ENCODE results near the gene HPS6.
"Not testable (repeated sequence)": the region's sequence is repeated elsewhere in the genome, so short reads cannot be mapped to it uniquely, and the experiment has no call there.

DNA sequence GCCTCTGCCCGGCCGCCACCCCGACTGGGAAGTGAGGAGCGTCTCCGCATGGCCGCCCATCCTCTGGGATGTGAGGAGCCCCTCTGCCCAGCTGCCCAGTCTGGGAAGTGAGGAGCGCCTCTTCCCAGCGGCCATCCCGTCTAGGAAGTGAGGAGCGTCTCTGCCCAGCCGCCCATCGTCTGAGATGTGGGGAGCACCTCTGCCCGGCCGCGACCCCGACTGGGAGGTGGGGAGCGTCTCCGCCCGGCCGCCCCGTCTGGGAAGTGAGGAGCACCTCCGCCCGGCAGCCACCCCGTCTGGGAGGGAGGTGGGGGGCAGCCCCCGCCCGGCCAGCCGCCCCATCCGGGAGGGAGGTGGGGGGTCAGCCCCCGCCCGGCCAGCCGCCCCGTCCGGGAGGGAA, 29.3 kb upstream of the HPS6 start:
- TF ChIP-seq, protein P1, sequence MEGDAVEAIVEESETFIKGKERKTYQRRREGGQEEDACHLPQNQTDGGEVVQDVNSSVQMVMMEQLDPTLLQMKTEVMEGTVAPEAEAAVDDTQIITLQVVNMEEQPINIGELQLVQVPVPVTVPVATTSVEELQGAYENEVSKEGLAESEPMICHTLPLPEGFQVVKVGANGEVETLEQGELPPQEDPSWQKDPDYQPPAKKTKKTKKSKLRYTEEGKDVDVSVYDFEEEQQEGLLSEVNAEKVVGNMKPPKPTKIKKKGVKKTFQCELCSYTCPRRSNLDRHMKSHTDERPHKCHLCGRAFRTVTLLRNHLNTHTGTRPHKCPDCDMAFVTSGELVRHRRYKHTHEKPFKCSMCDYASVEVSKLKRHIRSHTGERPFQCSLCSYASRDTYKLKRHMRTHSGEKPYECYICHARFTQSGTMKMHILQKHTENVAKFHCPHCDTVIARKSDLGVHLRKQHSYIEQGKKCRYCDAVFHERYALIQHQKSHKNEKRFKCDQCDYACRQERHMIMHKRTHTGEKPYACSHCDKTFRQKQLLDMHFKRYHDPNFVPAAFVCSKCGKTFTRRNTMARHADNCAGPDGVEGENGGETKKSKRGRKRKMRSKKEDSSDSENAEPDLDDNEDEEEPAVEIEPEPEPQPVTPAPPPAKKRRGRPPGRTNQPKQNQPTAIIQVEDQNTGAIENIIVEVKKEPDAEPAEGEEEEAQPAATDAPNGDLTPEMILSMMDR (conservative IDR thresholded peaks at IDR 0.05; ENCODE audit: low read length) = not testable (repeated sequence)
- not testable (repeated sequence) for TF ChIP-seq EZH2phosphoT487 (IDR thresholded peaks at IDR 0.05; ENCODE audit: borderline replicate concordance, low read depth, low read length)
